HCT116 (cell line): ENCODE measurements around the gene TULP4. TPM values are rescaled to one million over a fixed set of nuclear protein-coding genes. Genes with fewer than 3 reads are reported as not detected.

Experiments
- ATAC-seq: fragments of 200-7000 bp; cut with Tn5 transposase; 2 replicates; pipeline ENCODE4 v1.9.1; 2020; ENCODE audit warnings: mild to moderate bottlenecking, moderate library complexity
- BruUV-seq: library from RNA; stranded (reverse); fragments of 400-500 nt; replicated peaks from 2 replicates; lab custom pipeline; 2021; lab: Mats Ljungman, UMichigan
- CTCF ChIA-PET: fragments of 300-600 bp; sonication (Branson Sonifier 250); formaldehyde crosslinking; loops from one replicate; lab custom pipeline; 2021; ENCODE audit warnings: antibody characterized with exemption; lab: Charles Lee
- POLR2A ChIA-PET: fragments of 300-600, 350-600 bp; sonication (Branson Sonifier 250); formaldehyde crosslinking; loops from one replicate; lab custom pipeline; 2021; ENCODE audit warnings: antibody characterized with exemption; lab: Charles Lee
- RAD21 ChIA-PET, 2 experiments: fragments of 300-600 bp; sonication (Branson Sonifier 250); formaldehyde crosslinking; loops; one replicate each; lab custom pipeline; 2023; ENCODE audit warnings: low total read pairs in 2 of 2; ENCODE audit not compliant: uncharacterized antibody in 2 of 2, unreplicated experiment in 2 of 2, low non-redundant PET in 1 of 2; lab: Charles Lee
- DNase-seq: peaks from one replicate; pipeline ENCODE4 v3.0.0-alpha.2; 2010; ENCODE audit warnings: low read depth, low spot score
- H2AFZ ChIP-seq: fragments of 200-600 bp; shearing (Covaris generic), sonication (generic); 2 replicates; pipeline ENCODE4 v1.6.1; 2017; ENCODE audit warnings: low read depth, mixed run types, mixed read lengths, antibody characterized with exemption, low read length; ENCODE audit not compliant: poor library complexity, severe bottlenecking
- H3K27ac ChIP-seq: 2 replicates; pipeline ENCODE4 v1.5.1; 2012; ENCODE audit warnings: low read depth, low read length
- H3K27me3 ChIP-seq: fragments of 200-600 bp; sonication (generic); 2 replicates; pipeline ENCODE4 v1.6.1; 2016; ENCODE audit warnings: mixed run types, low read length, mixed read lengths; ENCODE audit not compliant: insufficient read depth
- H3K36me3 ChIP-seq, 2 experiments: fragments of 200-500 bp in 1 of 2; fragments of 200-600 bp in 1 of 2; sonication (Bioruptor generic) in 1 of 2; sonication (generic) in 1 of 2; 2 replicates each; pipeline versions ENCODE4 v1.5.1 to v1.6.1; 2014 to 2016; ENCODE audit warnings: low read length in 2 of 2, inconsistent platforms in 1 of 2, mixed read lengths in 1 of 2, mixed run types in 1 of 2; ENCODE audit not compliant: insufficient read depth in 2 of 2, control insufficient read depth in 1 of 2
- H3K4me1 ChIP-seq, 2 experiments: fragments of 200-600 bp in 1 of 2; sonication (generic) in 1 of 2; 2 replicates each; pipeline versions ENCODE4 v1.5.1 to v1.6.1; 2012 to 2017; ENCODE audit warnings: low read length in 2 of 2, inconsistent platforms in 1 of 2, mild to moderate bottlenecking in 1 of 2, mixed read lengths in 1 of 2, mixed run types in 1 of 2, moderate library complexity in 1 of 2; ENCODE audit not compliant: insufficient read depth in 2 of 2, control insufficient read depth in 1 of 2
- H3K4me2 ChIP-seq: fragments of 200-600 bp; sonication (generic); 2 replicates; pipeline ENCODE4 v1.6.1; 2017; ENCODE audit warnings: mixed run types, low read length, mixed read lengths
- H3K4me3 ChIP-seq, 2 experiments: fragments of 200-600 bp in 1 of 2; sonication (generic) in 1 of 2; replicated peaks in 1 of 2; 2 replicates each; pipeline ENCODE4 v1.5.1; 2011 to 2016; ENCODE audit warnings: low read length in 2 of 2, control low read depth in 1 of 2, low read depth in 1 of 2, mild to moderate bottlenecking in 1 of 2, mixed read lengths in 1 of 2, mixed run types in 1 of 2
- H3K79me2 ChIP-seq: fragments of 200-600 bp; sonication (generic); 2 replicates; pipeline ENCODE4 v1.6.1; 2017; ENCODE audit warnings: mild to moderate bottlenecking, mixed run types, low read length, moderate library complexity, mixed read lengths; ENCODE audit not compliant: insufficient read depth
- H3K9ac ChIP-seq: fragments of 200-600 bp; sonication (generic); 2 replicates; pipeline ENCODE4 v1.6.1; 2016; ENCODE audit warnings: low read length, mixed read lengths
- H3K9me2 ChIP-seq: fragments of 200-600 bp; sonication (generic), shearing (Covaris generic); 2 replicates; pipeline ENCODE4 v1.6.1; 2017; ENCODE audit warnings: mixed run types, mild to moderate bottlenecking, moderate library complexity; ENCODE audit not compliant: insufficient read depth
- H3K9me3 ChIP-seq, 2 experiments: fragments of 200-500 bp in 1 of 2; fragments of 200-600 bp in 1 of 2; sonication (Bioruptor generic) in 1 of 2; sonication (generic) in 1 of 2; 2 replicates each; pipeline ENCODE4 v1.6.1; 2014 to 2017; ENCODE audit warnings: low read length in 2 of 2, mixed read lengths in 2 of 2, inconsistent platforms in 1 of 2, low read depth in 1 of 2, mild to moderate bottlenecking in 1 of 2, mixed run types in 1 of 2, moderate library complexity in 1 of 2; ENCODE audit not compliant: control insufficient read depth in 1 of 2, insufficient read depth in 1 of 2
- H4K20me1 ChIP-seq: fragments of 200-600 bp; sonication (generic), shearing (Covaris generic); 2 replicates; pipeline ENCODE4 v1.6.1; 2017; ENCODE audit warnings: mixed run types, mild to moderate bottlenecking, moderate library complexity; ENCODE audit not compliant: insufficient read depth
- ATF3 ChIP-seq: IDR thresholded peaks from 2 replicates; pipeline ENCODE4 v1.6.1; 2012
- CBX3 ChIP-seq: IDR thresholded peaks from 2 replicates; pipeline ENCODE4 v1.6.1; 2012; ENCODE audit warnings: low read depth
- CEBPB ChIP-seq: IDR thresholded peaks from 2 replicates; pipeline ENCODE4 v1.6.1; 2012; ENCODE audit warnings: low read depth
- ELF1 ChIP-seq: IDR thresholded peaks from 2 replicates; pipeline ENCODE4 v1.6.1; 2012; ENCODE audit warnings: low read depth, borderline replicate concordance
- EZH2phosphoT487 ChIP-seq: fragments of 200-600 bp; IDR thresholded peaks from 2 replicates; pipeline ENCODE4 v1.6.1; 2018; ENCODE audit warnings: antibody characterized with exemption, borderline replicate concordance
- FOSL1 ChIP-seq: IDR thresholded peaks from 2 replicates; pipeline ENCODE4 v1.6.1; 2012; ENCODE audit warnings: low read depth
- JUND ChIP-seq: IDR thresholded peaks from 2 replicates; pipeline ENCODE4 v1.6.1; 2012
- MAX ChIP-seq: IDR thresholded peaks from 2 replicates; pipeline ENCODE4 v1.6.1; 2012
- POLR2A ChIP-seq: IDR thresholded peaks from 2 replicates; pipeline ENCODE4 v1.7.0; 2011; ENCODE audit warnings: borderline replicate concordance; ENCODE audit not compliant: insufficient read depth, insufficient read length; ENCODE audit errors: extremely low read depth
- SIN3A ChIP-seq: IDR thresholded peaks from 2 replicates; pipeline ENCODE4 v1.6.1; 2012; ENCODE audit warnings: low read depth
- SRF ChIP-seq: IDR thresholded peaks from 2 replicates; pipeline ENCODE4 v1.6.1; 2012; ENCODE audit warnings: low read depth
- YY1 ChIP-seq: IDR thresholded peaks from 2 replicates; pipeline ENCODE4 v1.6.1; 2011; ENCODE audit warnings: low read length, low read depth, moderate library complexity, mild to moderate bottlenecking; ENCODE audit not compliant: insufficient replicate concordance; ENCODE audit errors: extremely low read depth
- ZFX ChIP-seq: fragments of 450-650 bp; IDR thresholded peaks from 2 replicates; pipeline ENCODE4 v1.6.1; 2017
- intact Hi-C: fragments of 100-400 bp; cut with micrococcal nuclease; formaldehyde crosslinking; loops from 2 replicates; pipeline ENCODE4 v1.10.0; 2022
- total RNA-seq: library from RNA; stranded (reverse); gene quantifications from one replicate; pipeline ENCODE4 v1.2.1, GENCODE V29; 2021; ENCODE audit not compliant: unreplicated experiment
- TF ChIP-seq, protein P1 (sequence below), 3 experiments: fragments of 200-600 bp in 1 of 3; sonication (generic) in 1 of 3; IDR thresholded peaks in 2 of 3; conservative IDR thresholded peaks in 1 of 3; 2 replicates each; pipeline ENCODE4 v1.5.1; 2012 to 2017; ENCODE audit warnings: low read depth in 2 of 3, low read length in 2 of 3, antibody characterized with exemption in 1 of 3, borderline replicate concordance in 1 of 3, control low read depth in 1 of 3, mild to moderate bottlenecking in 1 of 3, mixed read lengths in 1 of 3, mixed run types in 1 of 3, moderate library complexity in 1 of 3; ENCODE audit not compliant: insufficient read depth in 1 of 3

The TULP4 gene
- total RNA-seq, 1 experiment from 2014 or later = 70.8 TPM

DNA sequence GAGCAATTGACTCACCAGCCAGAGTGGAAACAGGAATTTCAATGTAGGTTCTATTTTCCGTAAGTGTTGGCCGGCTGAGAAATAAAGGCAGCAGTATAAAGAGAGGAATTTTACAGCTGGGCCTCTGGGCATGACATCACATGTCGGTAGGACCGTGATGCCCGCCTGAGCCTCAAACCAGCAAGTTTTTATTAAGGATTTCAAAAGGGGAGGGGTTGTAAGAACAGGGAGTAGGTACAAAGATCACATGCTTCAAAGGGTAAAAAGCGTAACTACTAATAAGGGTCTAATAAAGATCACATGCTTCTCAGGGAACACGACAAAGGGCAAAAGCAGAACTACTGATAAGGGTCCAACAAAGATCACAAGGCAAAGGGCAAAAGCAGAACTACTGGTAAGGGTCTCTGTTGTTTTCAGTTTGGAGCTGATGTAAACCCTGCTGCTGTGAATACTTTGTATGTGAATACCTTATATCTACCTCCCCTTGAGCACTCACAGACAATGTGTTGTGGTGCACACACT is 9.0 kb upstream of the TULP4 start:
- Histone ChIP-seq H3K4me1 (peaks cover 0 to 7% of the 10 kb centered on the region in 2 experiments; a peak in 1 of 4 replicates), H3K79me2 (peaks cover 6% of the 10 kb centered on the region; the same call in 1 of the 2 replicates), H3K9me3 (peaks cover 0 to 4% of the 10 kb centered on the region in 2 experiments; a peak in 2 of 4 replicates), H3K4me2 (no peak overlapping the region), H3K27ac (no peak overlapping the region), H3K9me2 (no peaks in the 10 kb centered on the region), H3K4me3 (no peak overlapping the region), H3K27me3 (no peaks in the 10 kb centered on the region), H2AFZ (no peak overlapping the region), H4K20me1 (no peaks in the 10 kb centered on the region), H3K9ac (no peak overlapping the region), H3K36me3 (0 out of 4 replicates have a peak, but pooled peaks cover 0 to 4% of the 10 kb centered on the region in 2 experiments)
- no TSS peak for BruUV-seq
- intact Hi-C loops = no loop called here
- ATAC-seq = no peak
- POLR2A ChIA-PET = no interaction called here
- DNase-seq = no peak
- TF ChIP-seq JUND = no peak
- no peak for TF ChIP-seq CBX3
- TF ChIP-seq EZH2phosphoT487 = no peak
- no peak for TF ChIP-seq ZFX
- CTCF ChIA-PET = interaction anchor here (1.3 kb wide), 1 partner anchor 82 kb away, joined by 3 read pairs; no protein-coding TSS in a partner anchor
- RAD21 ChIA-PET = no interaction called here

GRCh38 chr6:158304254-158304653 is 8.0 kb upstream of the TULP4 start:
- Histone ChIP-seq H3K4me1 (peaks cover 0 to 7% of the 10 kb centered on the region in 2 experiments; a peak in 1 of 4 replicates), H3K36me3 (0 out of 4 replicates have a peak, but pooled peaks cover 0 to 4% of the 10 kb centered on the region in 2 experiments), H2AFZ (no peak overlapping the region), H3K27me3 (no peaks in the 10 kb centered on the region), H3K9ac (no peak overlapping the region), H3K9me2 (no peaks in the 10 kb centered on the region), H3K79me2 (peaks cover 6% of the 10 kb centered on the region; the same call in 1 of the 2 replicates), H4K20me1 (no peaks in the 10 kb centered on the region), H3K4me2 (no peak overlapping the region), H3K9me3 (peaks cover 0 to 4% of the 10 kb centered on the region in 2 experiments; a peak in 1 of 4 replicates), H3K27ac (no peak overlapping the region), H3K4me3 (no peak overlapping the region)
- ChIA-PET RAD21 (no interaction called here), POLR2A (no interaction called here), CTCF (interaction anchor here (1.3 kb wide), 1 partner anchor 83 kb away, joined by 3 read pairs; no protein-coding TSS in a partner anchor)
- no peak for TF ChIP-seq ZFX
- no peak for TF ChIP-seq MAX
- TF ChIP-seq ATF3 = no peak
- no peak for TF ChIP-seq FOSL1
- TF ChIP-seq ELF1 = no peak
- TF ChIP-seq SIN3A = no peak
- TF ChIP-seq, protein P1, sequence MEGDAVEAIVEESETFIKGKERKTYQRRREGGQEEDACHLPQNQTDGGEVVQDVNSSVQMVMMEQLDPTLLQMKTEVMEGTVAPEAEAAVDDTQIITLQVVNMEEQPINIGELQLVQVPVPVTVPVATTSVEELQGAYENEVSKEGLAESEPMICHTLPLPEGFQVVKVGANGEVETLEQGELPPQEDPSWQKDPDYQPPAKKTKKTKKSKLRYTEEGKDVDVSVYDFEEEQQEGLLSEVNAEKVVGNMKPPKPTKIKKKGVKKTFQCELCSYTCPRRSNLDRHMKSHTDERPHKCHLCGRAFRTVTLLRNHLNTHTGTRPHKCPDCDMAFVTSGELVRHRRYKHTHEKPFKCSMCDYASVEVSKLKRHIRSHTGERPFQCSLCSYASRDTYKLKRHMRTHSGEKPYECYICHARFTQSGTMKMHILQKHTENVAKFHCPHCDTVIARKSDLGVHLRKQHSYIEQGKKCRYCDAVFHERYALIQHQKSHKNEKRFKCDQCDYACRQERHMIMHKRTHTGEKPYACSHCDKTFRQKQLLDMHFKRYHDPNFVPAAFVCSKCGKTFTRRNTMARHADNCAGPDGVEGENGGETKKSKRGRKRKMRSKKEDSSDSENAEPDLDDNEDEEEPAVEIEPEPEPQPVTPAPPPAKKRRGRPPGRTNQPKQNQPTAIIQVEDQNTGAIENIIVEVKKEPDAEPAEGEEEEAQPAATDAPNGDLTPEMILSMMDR (IDR thresholded peaks at IDR 0.05 in 2 of 3, conservative IDR thresholded peaks at IDR 0.05 in 1 of 3; ENCODE audit: borderline replicate concordance in 1 of 3, insufficient read depth in 1 of 3, low read depth in 2 of 3, low read length in 2 of 3) = no peak
- TF ChIP-seq SRF = no peak
- no peak for TF ChIP-seq YY1
- no peak for TF ChIP-seq CEBPB
- TF ChIP-seq POLR2A = no peak
- no peak for TF ChIP-seq EZH2phosphoT487
- no peak for DNase-seq
- ATAC-seq = no peak
- intact Hi-C loops = no loop called here
- no TSS peak for BruUV-seq
